ENCODE data around the gene CEP170B.
"Not testable (repeated sequence)": the region's sequence is repeated elsewhere in the genome, so short reads cannot be mapped to it uniquely, and the experiment has no call there.

The CEP170B gene

DNA sequence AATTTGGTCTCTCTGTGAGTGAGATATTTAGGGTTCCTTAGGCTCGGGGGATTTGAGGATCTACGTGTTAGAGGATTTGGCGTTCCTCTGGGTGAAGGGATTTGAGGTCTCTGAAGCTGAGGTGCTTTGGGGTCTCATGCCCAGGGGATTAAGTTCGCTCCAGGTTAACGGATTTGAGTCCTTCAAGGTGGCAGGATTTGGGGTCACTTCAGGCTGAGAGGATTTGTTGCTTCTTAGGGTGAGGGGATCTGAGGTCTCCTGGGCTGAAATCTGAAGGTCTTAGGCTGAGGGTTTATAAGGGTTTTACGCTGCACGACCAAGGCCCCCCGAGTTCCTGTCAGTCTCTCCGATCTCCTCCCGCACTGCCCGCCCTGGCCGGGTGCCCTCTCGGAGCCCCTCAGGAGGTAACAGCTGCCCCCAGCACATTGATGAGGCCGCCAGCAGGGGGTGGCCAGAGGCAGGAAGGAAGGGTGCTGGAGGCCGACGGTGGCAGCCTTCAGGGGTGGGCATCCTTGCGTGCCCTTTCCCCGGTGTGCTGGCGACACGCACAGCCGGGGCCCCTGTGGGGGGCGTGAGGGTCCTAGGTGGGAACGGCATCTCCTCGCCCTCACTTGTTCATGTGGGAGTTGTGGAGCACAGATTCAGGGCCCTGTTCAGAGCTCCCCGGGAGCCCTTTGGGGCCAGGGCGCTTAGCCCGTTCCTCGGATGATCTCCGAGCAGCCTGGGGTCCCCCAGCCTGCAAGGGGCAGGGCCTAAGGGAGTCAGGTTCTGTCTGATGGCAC is 14.3 kb downstream of the CEP170B start:
- no peak for DNase-seq (ENCODE audit: low read depth in 2 of 2)

DNA sequence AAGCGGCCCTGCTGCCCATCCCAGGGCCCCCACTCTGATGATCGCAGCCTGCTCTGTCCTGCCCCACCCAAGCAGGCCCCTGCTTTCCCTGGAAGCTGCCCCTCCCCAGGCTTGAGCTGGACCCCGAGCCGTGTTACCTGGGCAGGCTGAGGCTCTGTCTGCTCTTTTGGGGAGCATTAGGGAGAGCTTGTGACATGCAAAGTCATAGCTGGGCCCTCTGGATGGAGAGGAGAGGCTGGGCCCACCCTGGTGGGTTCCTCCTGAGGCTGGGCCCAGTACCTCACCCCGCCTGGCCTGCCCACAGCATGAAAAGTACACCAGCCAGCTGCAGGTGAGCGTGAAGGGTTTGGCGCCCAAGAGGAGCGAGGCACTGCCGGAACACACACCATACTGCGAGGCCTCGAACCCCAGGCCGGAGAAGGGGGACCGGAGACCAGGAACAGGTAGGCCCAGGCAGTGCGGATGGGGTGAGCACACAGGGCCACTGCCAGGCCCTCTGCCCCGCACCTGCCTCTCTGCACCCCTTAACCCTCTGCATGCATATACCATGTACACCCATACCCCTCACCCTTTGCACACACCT is 15.0 kb downstream of the CEP170B start:
- no peak for DNase-seq (ENCODE audit: low read depth in 2 of 2)

DNA sequence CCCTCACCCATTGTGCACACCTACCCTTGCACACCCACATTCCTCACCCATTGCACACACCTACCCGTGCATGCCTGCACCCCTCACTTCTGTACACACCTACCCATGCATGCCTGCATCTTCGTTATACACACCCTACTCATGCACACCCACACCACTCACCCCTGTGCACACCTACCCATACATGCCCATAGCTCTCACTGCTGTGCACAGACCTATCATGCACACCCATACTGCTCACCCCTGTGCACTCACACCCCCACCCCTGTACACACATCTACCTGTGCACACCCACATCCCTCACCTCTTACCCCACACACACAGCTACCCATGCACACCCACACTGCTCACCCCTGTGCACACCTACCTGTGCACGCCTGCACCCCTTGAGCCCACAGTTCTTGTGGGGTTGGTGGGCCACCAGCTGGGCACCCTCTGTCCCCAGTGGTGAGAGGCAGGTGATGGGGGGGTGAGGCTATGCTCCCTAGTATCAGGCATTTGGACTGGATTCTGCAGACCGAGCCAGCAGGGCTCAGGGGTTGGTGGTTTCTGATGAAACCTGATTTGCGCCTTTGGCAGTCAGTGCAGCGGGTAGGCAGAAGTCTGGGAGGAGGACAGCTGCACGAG is 15.6 kb downstream of the CEP170B start:
- DNase-seq (ENCODE audit: low read depth in 2 of 2): no peak

DNA sequence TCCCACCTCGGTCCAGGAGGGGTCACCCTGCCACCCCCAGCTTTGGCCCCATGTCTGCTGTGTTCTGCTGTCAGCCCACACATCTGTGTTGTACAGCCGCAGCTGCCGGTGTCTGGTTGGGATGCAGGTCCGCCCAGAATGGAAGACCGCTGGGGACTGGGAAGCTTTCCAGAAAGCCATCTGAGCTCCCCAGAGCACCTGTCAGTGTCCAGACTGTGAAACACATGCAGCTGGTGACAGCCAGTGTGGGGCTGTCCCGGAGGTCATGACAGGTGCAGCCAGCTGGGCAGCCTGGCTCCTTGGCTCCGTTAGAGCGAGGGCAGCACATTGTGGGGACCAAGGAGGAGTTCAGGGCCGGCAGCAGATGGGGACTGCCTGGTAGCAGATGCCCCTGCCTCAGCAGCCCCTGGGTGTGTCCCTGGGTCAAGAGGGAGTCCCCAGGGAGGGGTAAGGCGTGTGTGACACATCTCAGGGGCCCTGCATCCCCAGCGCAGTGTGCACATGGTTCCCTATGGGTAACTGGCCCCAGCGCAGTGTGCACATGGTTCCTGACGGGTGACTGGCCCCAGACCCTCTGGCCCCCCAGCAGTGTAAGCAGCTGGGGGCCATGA is 16.4 kb downstream of the CEP170B start:
- DNase-seq (ENCODE audit: low read depth in 2 of 2): no peak

DNA sequence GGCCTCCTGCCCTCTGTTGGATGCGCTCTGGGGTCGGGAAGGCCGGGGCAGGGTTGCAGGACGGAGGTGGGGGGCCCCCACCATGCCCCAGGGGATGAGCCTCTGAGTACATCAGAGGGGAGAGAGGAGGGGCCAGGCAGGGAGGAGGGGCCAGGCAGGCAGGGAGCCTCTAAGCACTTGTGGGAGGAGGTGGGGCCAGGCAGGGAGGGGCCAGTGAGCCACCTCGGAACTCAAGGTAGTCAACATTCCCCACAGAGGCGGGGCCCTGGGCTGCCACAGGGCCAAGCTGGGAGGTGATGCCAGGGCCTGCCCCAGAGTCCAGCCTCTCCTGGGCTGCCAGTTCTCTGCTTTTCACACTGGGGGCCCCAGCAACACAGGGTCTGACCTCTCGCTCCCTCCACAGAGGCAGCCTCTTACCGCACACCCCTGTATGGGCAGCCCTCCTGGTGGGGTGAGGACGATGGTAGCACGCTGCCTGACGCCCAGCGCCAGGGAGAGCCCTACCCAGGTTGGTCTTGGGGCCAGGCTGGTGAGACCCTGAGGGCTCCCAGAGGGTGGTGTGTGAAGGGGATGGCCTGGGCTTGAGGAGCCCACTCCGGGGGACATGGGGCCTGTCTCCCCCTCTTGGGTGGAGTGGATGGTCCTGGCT is 17.4 kb downstream of the CEP170B start:
- no peak for DNase-seq (ENCODE audit: low read depth in 2 of 2)

DNA sequence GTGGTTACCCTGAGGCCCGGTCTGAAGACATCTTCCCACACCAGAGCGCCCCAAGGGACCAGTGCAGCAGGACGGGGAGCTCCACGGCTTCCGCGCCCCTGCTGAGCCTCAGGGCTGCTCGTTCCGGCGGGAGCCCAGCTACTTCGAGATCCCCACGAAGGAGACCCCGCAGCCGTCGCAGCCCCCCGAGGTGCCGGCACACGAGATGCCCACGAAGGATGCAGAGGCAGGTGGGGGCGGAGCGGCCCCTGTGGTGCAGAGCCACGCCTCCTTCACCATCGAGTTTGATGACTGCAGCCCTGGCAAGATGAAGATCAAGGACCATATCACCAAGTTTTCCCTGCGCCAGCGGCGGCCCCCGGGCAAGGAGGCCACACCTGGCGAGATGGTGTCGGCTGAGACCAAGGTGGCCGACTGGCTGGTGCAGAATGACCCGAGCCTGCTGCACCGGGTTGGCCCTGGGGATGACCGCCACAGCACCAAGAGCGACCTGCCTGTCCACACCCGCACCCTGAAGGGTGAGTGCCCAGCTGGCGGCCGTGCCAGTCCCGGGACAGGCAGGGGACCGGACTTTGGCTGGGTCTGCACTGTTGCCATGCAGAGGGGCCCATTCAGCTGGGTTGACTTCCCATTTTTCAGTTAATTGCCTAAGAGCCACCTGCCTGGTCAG is 18.1 kb downstream of the CEP170B start:
- DNase-seq (ENCODE audit: low read depth in 2 of 2): no peak

DNA sequence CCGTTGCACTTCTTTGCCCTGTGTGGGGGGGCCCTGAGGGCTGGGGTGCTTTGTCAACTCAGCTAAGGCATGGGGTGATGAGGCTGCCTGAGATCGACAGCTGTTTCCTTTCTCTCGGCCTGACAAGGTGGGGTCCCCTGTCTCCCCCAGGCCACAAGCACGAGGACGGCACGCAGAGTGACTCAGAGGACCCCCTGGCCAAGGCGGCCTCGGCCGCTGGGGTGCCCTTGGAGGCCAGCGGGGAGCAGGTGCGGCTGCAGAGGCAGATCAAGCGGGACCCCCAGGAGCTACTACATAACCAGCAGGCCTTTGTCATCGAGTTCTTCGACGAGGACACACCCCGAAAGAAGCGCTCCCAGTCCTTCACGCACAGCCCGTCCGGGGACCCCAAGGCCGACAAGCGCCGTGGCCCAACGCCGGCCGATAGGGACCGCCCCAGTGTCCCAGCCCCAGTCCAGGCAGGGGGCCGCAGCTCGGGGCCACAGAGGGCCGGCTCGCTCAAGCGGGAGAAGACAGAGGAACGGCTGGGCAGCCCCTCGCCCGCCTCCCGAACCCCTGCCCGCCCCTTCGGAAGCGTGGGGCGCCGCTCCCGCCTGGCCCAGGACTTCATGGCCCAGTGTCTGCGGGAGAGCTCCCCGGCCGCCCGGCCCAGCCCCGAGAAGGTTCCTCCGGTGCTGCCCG is 18.8 kb downstream of the CEP170B start:
- no peak for DNase-seq (ENCODE audit: low read depth in 2 of 2)

DNA sequence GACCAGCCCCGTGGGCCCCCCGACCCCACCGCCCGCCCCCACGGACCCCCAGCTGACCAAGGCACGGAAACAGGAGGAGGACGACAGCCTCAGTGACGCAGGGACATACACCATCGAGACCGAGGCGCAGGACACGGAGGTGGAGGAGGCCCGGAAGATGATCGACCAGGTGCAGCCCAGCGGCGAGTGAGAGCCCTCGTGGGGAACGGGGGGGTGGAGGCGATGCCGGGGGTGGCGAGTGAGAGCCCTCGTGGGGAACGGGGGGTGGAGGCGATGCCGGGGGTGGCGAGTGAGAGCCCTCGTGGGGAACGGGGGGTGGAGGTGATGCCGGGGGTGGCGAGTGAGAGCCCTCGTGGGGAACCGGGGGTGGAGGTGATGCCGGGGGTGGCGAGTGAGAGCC is 19.3 kb downstream of the CEP170B start:
- DNase-seq (ENCODE audit: low read depth in 2 of 2): not testable (repeated sequence)

DNA sequence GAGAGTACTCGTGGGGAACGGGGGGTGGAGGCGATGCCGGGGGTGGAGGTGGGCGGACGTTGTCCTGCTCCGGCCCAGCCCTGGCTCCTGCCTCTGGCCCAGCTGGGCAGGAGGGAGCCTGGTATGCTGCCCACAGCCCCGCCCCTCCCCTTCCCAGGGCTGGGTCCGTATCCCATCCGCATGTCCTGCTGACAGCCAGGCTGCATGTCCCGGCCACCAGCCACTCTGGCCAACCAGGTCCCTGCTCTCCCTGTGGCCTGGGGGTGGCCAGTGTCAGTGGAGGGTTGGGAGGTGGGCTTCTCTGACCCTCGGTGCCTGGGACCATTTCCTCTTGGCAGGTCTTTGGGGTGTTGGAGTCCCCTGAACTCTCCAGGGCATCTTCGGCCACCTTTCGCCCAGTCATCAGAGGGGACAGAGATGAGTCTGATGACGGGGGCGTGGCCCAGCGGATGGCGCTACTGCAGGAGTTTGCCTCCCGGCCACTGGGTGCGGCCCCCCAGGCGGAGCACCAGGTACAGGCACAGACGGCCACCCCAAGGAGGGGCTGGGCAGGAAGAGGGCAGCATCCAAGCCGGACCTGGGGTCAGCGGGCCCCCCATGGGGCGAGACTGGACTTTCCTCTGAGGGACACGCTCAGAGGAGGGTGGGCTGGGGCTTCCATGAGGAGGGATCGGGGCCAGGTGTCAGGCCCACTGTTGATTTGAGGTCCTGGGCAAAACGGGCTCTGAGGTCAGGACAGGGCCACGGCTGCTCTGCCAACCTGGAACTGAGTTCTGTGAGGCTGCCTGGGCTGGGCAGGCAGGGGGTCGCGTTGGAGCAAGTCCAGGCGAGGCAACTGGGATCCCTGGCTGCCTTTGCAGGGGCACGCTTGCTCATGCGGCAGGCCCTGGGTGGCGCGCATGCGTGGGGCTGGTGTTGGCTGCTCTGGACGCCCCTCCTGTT is 20.2 kb downstream of the CEP170B start:
- DNase-seq (ENCODE audit: low read depth in 2 of 2): no peak

DNA sequence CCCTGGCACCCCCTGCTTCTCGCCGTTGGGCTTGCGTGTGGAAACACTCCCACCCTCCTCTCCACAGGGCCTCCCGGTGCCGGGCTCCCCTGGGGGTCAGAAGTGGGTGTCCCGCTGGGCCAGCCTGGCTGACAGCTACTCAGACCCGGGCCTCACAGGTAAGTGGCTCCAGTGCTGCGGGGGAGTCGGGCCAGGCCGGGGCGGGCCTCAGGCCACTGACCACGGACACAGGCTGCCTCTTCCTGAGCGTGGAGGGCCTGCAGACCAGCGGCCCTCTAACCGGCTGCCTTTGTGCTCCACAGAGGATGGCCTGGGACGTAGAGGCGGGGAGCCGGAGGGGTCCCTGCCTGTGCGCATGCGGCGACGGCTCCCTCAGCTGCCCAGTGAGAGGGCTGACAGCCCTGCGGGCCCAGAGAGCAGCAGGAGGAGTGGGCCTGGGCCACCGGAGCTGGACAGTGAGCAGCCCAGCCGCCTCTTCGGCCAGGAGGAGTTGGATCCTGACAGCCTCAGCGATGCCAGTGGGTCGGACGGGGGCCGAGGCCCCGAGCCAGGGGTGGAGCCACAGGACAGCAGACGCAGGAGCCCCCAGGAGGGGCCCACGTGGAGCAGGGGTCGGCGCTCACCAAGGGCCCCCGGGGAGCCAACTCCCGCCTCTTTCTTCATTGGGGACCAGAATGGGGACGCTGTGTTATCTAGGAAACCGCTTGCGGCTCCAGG is 21.1 kb downstream of the CEP170B start:
- DNase-seq (ENCODE audit: low read depth in 2 of 2): no peak

DNA sequence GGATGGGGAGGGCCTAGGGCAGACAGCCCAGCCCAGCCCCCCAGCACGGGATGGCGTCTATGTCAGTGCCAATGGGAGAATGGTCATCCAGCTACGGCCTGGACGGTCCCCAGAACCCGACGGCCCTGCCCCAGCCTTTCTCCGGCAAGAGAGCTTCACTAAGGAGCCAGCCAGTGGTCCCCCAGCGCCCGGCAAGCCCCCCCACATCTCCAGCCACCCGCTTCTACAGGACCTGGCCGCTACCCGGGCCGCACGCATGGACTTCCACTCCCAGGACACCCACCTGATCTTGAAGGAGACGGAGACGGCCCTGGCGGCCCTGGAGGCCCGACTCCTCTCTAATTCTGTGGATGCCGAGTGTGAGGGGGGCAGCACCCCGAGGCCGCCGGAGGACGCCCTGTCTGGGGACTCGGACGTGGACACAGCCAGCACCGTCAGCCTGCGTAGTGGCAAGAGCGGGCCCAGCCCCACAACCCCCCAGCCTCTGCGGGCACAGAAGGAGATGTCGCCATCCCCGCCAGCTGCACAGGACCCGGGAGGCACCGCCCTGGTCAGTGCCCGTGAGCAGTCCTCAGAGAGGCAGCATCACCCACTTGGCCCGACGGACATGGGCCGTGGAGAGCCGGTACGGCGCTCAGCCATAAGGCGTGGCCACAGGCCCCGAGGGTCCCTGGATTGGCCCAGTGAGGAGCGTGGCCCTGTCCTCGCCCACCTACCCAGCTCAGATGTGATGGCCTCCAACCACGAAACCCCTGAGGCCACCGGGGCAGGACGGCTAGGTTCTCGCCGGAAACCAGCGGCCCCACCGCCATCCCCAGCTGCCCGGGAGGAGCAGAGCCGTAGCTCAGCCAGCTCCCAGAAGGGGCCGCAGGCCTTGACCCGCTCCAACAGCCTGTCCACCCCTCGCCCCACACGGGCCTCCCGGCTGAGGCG is 21.9 kb downstream of the CEP170B start:
- DNase-seq (ENCODE audit: low read depth in 2 of 2): no peak

DNA sequence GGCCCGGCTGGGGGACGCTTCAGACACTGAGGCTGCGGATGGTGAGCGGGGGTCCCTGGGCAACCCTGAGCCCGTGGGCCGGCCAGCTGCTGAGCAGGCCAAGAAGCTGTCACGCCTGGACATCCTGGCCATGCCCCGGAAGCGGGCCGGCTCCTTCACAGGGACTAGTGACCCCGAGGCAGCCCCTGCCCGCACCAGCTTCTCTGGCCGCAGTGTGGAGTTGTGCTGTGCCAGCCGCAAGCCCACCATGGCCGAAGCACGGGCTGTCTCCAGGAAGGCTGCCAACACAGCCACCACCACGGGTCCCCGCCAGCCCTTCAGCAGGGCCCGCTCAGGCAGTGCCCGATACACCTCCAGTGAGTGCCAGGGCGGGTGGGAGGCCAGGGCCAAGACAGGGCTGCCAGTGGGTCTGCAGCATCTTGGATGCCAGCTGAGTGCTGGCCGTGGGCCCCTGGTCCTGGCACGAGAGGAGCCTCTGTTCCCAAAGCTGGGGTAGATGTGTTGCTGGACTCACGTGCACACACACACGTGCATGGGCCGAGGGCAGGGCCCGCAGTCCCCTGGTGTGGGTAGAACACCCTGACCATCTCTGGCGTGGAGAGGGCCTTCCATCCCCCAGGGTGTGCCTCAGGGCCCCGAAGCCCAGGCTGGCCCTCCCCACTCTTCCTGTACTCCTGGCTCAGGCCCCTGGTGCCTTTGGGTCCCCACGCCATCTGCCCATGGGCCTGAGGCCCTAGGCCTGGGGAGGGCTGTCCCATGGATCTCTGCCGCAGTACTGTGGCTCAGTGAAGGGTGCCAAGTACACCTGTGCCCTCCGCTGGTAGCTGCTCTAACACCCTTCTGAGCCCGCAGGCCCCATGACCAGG is 22.8 kb downstream of the CEP170B start:
- DNase-seq (ENCODE audit: low read depth in 2 of 2): no peak

DNA sequence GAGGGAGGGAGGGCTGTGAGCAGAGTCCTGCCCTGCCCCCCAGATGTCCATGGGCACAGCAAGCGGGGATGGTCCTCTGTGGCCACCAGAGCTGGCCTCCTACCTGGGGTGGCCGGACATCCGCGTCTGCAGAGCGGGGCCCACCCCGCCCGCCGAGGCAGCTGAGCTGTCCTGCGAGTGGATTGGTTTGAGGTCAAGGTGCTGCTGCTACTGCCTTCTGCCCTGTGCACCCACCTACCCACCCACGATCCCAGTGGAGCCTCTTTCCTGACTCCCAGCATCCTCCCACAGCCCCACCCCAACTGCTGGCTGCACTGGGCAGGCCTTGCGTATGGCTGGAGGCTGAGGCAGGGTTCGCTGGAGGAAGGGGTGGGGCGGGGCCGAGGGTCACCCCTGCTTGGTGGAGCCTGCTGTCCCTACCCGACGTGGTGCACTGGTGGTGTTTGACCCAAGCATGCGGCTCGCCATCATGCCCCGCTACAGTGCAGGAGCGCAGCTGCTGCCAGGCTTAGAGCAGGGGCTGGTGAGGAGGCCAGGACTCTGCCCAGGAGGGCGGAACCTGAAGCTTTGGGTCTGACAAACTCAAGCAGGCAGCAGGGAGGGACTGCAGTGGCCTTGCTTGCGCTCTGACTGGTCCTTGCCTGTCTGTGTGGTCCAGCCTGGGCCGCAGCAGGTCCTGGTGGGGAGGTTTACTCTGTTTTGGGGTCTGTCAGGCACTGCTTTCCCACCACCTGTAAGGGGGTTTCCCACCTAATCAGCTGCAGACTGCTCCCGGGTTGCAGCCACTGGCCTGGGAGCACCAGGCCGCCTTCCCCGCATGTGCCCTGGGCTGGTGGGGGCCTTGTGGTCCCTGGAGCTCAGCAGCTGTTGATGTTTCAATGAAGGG is 23.7 kb downstream of the CEP170B start:
- no peak for DNase-seq (ENCODE audit: low read depth in 2 of 2)

DNA sequence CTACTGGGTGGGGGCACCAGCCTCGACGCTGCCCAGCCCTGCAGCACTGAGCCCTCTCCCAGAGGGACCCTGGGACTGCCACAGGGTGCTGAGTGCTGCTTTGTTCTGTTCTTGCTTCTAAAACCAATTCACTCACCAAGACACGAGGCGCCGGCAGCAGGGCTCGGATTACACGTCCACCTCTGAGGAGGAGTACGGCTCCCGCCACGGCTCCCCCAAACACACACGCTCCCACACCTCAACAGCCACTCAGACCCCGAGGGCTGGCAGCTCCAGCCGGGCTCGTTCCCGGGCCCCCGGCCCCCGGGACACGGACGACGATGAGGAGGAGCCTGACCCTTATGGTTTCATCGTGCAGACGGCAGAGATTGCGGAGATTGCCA is 24.3 kb downstream of the CEP170B start:
- no peak for DNase-seq (ENCODE audit: low read depth in 2 of 2)

DNA sequence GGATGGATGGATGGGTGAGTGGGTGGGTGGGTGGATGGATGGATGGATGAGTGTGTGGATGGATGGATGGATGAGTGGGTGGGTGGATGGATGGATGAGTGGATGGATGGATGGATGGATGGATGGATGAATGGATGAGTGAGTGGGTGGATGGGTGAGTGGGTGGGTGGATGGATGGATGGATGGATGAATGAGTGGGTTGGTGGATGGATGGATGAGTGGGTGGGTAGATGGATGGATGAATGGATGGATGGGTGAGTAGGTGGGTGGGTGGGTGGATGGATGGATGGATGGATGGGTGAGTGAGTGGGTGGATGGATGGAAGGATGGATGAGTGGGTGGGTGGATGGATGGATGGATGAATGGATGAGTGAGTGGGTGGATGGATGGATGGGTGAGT is 25.2 kb downstream of the CEP170B start:
- DNase-seq (ENCODE audit: low read depth in 2 of 2): not testable (repeated sequence)

DNA sequence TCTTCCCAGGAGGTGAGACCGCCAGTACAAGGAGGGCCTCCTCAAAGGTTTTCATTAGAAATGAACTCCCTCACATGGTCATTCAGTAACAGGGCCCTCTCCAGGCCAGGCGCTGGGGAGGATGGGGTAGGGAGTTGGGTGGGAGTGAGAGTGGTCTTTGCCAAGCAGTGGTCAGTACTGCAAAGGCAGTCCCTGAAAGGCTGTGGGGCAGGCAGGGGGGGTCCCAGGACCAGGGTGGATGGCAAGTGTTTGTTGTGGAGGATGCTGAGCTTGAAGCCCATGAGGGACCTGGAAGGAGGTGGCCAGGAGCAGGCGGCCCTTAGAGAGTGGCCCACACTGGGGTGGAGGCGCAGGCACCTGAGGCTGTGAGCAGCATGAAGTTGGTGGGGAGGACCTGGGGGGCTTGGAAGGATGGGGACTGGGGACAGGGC is 26.1 kb downstream of the CEP170B start:
- no peak for DNase-seq (ENCODE audit: low read depth in 2 of 2)
